Left cardiac atrium (tissue), 4 donors: ENCODE results near the gene ANKHD1. TPM values are rescaled to one million over a fixed set of nuclear protein-coding genes. Genes with fewer than 3 reads are reported as not detected.

Source experiments
- ATAC-seq, 2 donors: fragments of 200-7000 bp; cut with Tn5 transposase; one replicate each; pipeline ENCODE4 v1.9.1; 2020; ENCODE audit warnings: mild to moderate bottlenecking in 2 of 2, moderate library complexity in 2 of 2
- DNase-seq: peaks from one replicate; pipeline ENCODE4 v3.0.0-alpha.2; 2020
- intact Hi-C, 2 donors: fragments of 100-400 bp; cut with DNase I; formaldehyde crosslinking; loops; one replicate each; pipeline versions ENCODE4 v1.14.1 to v1.15.1; 2022 to 2023
- long read RNA-seq: library from polyadenylated mRNA; unstranded; transcript quantifications from one replicate; pipeline ENCODE4 v2.0.0, GENCODE V29; 2021
- total RNA-seq, 2 donors: library from RNA; stranded (reverse); fragmentation: NEBNext Ultra II Directional; extraction: Animal tissue kit (Norgen Biotek cat#: 25700); gene quantifications; one replicate each; pipeline ENCODE4 v1.2.1, GENCODE V29; 2021
- donor health status: DM: no; HTN: yes; CAD: no.
- donor health status: DM: no; HTN: yes; CAD: no; lungs with severe emphysema.
- donor health status: DM: yes; HTN: yes; CAD: no.
- donor health status: Dilated cardiomyopathy.

The ANKHD1 gene
- 10 to 100 TPM; 50.1 to 67.5 TPM for total RNA-seq
- long read RNA-seq, partial matches to known transcripts: 19 of 26 reads
- long read RNA-seq, other reads (novel, unspliced or antisense): 5 of 26 reads

GRCh38 chr5:140401362-140402257 is at the start of gene ANKHD1:
Gene ANKHD1 (plus strand): TSS chr5:140401833. CDS start chr5:140401968, 135 bp downstream.
- DNase-seq (peak; percentile 98), ATAC-seq (peak; percentile 96)
- intact Hi-C loops: no loop called here

- DNase-seq: no peak
- intact Hi-C loops: loop anchor here (10.0 kb wide), 2 partner anchors 181 to 281 kb away; partner anchors contain the start of gene CYSTM1 (in 1 of the 2)
- ATAC-seq: no peak
These were observed 46.1 kb upstream of the ANKHD1 start for GRCh38 chr5:140355546-140355945.

GRCh38 chr5:140356853-140357725 is 44.5 kb upstream of the ANKHD1 start:
- intact Hi-C loops: loop anchor here (10.0 kb wide), 2 partner anchors 182 to 282 kb away; partner anchors contain the start of gene CYSTM1 (in 1 of the 2)
- peak in 1 of 2 donors; percentile 44 for ATAC-seq
- no peak for DNase-seq

GRCh38 chr5:140357726-140358093 is 43.9 kb upstream of the ANKHD1 start:
- intact Hi-C loops: loop anchor here (10.0 kb wide), 2 partner anchors 183 to 283 kb away; partner anchors contain the start of gene CYSTM1 (in 1 of the 2)
- ATAC-seq (peak; percentile 94), DNase-seq (peak; percentile 85)

- DNase-seq (no peak), ATAC-seq (no peak)
- intact Hi-C loops: loop anchor here (10.0 kb wide), 2 partner anchors 184 to 284 kb away; partner anchors contain the start of gene CYSTM1 (in 1 of the 2)
These were observed 42.8 kb upstream of the ANKHD1 start for GRCh38 chr5:140358738-140359310.

GRCh38 chr5:140360101-140360500 is 41.5 kb upstream of the ANKHD1 start, which contains the start of gene SLC4A9:
Gene SLC4A9 (plus strand): TSS chr5:140360194. CDS start chr5:140360237, 43 bp downstream.
- intact Hi-C loops: loop anchor here in 1 of 2 donors (10.0 kb wide), 1 partner anchor 685 kb away; no protein-coding TSS in a partner anchor
- no peak for ATAC-seq
- DNase-seq: no peak

GRCh38 chr5:140360681-140361479 is 40.8 kb upstream of the ANKHD1 start:
- intact Hi-C loops: loop anchor here in 1 of 2 donors (10.0 kb wide), 1 partner anchor 684 kb away; no protein-coding TSS in a partner anchor
- DNase-seq (no peak), ATAC-seq (no peak)

- ATAC-seq (no peak), DNase-seq (no peak)
- intact Hi-C loops: loop anchor here in 1 of 2 donors (10.0 kb wide), 1 partner anchor 683 kb away; no protein-coding TSS in a partner anchor
These were observed 39.7 kb upstream of the ANKHD1 start for GRCh38 chr5:140361901-140362300.

GRCh38 chr5:140362311-140362710 is 39.3 kb upstream of the ANKHD1 start:
- intact Hi-C loops: loop anchor here in 1 of 2 donors (10.0 kb wide), 1 partner anchor 682 kb away; no protein-coding TSS in a partner anchor
- no peak for ATAC-seq
- no peak for DNase-seq

GRCh38 chr5:140362875-140363630 is 38.6 kb upstream of the ANKHD1 start:
- DNase-seq (peak; percentile 81), ATAC-seq (peak; percentile 74 to 78)
- intact Hi-C loops: loop anchor here in 1 of 2 donors (10.0 kb wide), 1 partner anchor 682 kb away; no protein-coding TSS in a partner anchor

- intact Hi-C loops: loop anchor here in 1 of 2 donors (10.0 kb wide), 1 partner anchor 681 kb away; no protein-coding TSS in a partner anchor
- no peak for DNase-seq
- peak in 1 of 2 donors; percentile 4 for ATAC-seq
These were observed 37.8 kb upstream of the ANKHD1 start for GRCh38 chr5:140363631-140364471.

- intact Hi-C loops: loop anchor here in 1 of 2 donors (10.0 kb wide), 1 partner anchor 680 kb away; no protein-coding TSS in a partner anchor
- no peak for ATAC-seq
- DNase-seq: no peak
These were observed 37.2 kb upstream of the ANKHD1 start for GRCh38 chr5:140364472-140364765.

- ATAC-seq (no peak), DNase-seq (no peak)
- intact Hi-C loops: loop anchor here in 1 of 2 donors (10.0 kb wide), 1 partner anchor 680 kb away; no protein-coding TSS in a partner anchor
These were observed 36.4 kb upstream of the ANKHD1 start for GRCh38 chr5:140365282-140365681.

GRCh38 chr5:140365941-140366340 is 35.7 kb upstream of the ANKHD1 start:
- no peak for DNase-seq
- intact Hi-C loops: loop anchor here in 1 of 2 donors (10.0 kb wide), 1 partner anchor 679 kb away; no protein-coding TSS in a partner anchor

GRCh38 chr5:140366589-140367255 is 34.9 kb upstream of the ANKHD1 start:
- ATAC-seq (no peak), DNase-seq (no peak)
- intact Hi-C loops: loop anchor here in 1 of 2 donors (10.0 kb wide), 1 partner anchor 678 kb away; no protein-coding TSS in a partner anchor

More at GRCh38 chr5:140365941-140366340, 35.7 kb upstream of the ANKHD1 start:
- no peak for ATAC-seq
